ENCODE results near the gene BLVRB.
A peak's percentile ranks its signal among the peaks of the same experiment; 100 is the strongest.
"Not testable (repeated sequence)": the region's sequence is repeated elsewhere in the genome, so short reads cannot be mapped to it uniquely, and the experiment has no call there.

BLVRB gene

GRCh38 chr19:40449506-40449905 is 16.0 kb downstream of the BLVRB start:
- DNase-seq (ENCODE audit: low spot score): no peak

- DNase-seq (ENCODE audit: low spot score): no peak
These were observed 19.2 kb downstream of the BLVRB start for GRCh38 chr19:40446263-40446784.

- DNase-seq (ENCODE audit: low spot score): no peak
These were observed 19.7 kb downstream of the BLVRB start for GRCh38 chr19:40445780-40446262.

GRCh38 chr19:40444825-40445312 is 20.7 kb downstream of the BLVRB start:
- no peak for DNase-seq (ENCODE audit: low spot score)

GRCh38 chr19:40444000-40444824 is 21.3 kb downstream of the BLVRB start, which contains the start of gene SERTAD3:
Gene SERTAD3 (minus strand): TSS chr19:40444335. CDS start chr19:40442080, 2,255 bp downstream.
- peak; percentile 97 for DNase-seq (ENCODE audit: low spot score)

GRCh38 chr19:40443131-40443999 is 22.2 kb downstream of the BLVRB start:
- DNase-seq (ENCODE audit: low spot score): peak; percentile 97

GRCh38 chr19:40442328-40443130 is 23.0 kb downstream of the BLVRB start:
- DNase-seq (ENCODE audit: low spot score): no peak

- DNase-seq (ENCODE audit: low spot score): no peak
These were observed 23.8 kb downstream of the BLVRB start for GRCh38 chr19:40441719-40442253.

- DNase-seq (ENCODE audit: low spot score): no peak
These were observed 27.3 kb downstream of the BLVRB start for GRCh38 chr19:40438284-40438683.

GRCh38 chr19:40433391-40434216 is 31.9 kb downstream of the BLVRB start:
- peak; percentile 89 for DNase-seq (ENCODE audit: low spot score)

- DNase-seq (ENCODE audit: low spot score): not testable (repeated sequence)
These were observed 32.8 kb downstream of the BLVRB start for GRCh38 chr19:40432760-40433159.

- no peak for DNase-seq (ENCODE audit: low spot score)
These were observed 33.8 kb downstream of the BLVRB start for GRCh38 chr19:40431698-40432097.

- not testable (repeated sequence) for DNase-seq (ENCODE audit: low spot score)
These were observed 35.3 kb downstream of the BLVRB start for GRCh38 chr19:40430242-40430641.

- DNase-seq (ENCODE audit: low spot score): not testable (repeated sequence)
These were observed 37.3 kb downstream of the BLVRB start for GRCh38 chr19:40428197-40428596.

GRCh38 chr19:40425450-40426287 is 39.9 kb downstream of the BLVRB start, which contains the start of gene SERTAD1:
Gene SERTAD1 (minus strand): TSS chr19:40425992. CDS start chr19:40423546, 2,446 bp downstream.
- DNase-seq (ENCODE audit: low spot score): peak; percentile 100

- DNase-seq (ENCODE audit: low spot score): no peak
These were observed 40.7 kb downstream of the BLVRB start for GRCh38 chr19:40424637-40425449.

GRCh38 chr19:40423938-40424337 is 41.6 kb downstream of the BLVRB start:
- no peak for DNase-seq (ENCODE audit: low spot score)
